DMS114 treated with DMSO at 0.1 percent for 48 hours (cell line): ENCODE results near the gene XBP1.
"Not testable (repeated sequence)": the region's sequence is repeated elsewhere in the genome, so short reads cannot be mapped to it uniquely, and the experiment has no call there.

Experiments
- DNase-seq: peaks from one replicate; lab custom pipeline; 2025; ENCODE audit not compliant: unreplicated experiment; lab: John Stamatoyannopoulos, UW

XBP1 gene

GRCh38 chr22:28793976-28794584 lies 6.3 kb downstream of the XBP1 start:
- no peak for DNase-seq

- DNase-seq = no peak
Observed at GRCh38 chr22:28792491-28793383, 7.6 kb downstream of the XBP1 start.

- DNase-seq = no peak
Observed at GRCh38 chr22:28791841-28792490, 8.4 kb downstream of the XBP1 start.

GRCh38 chr22:28791124-28791523 lies 9.2 kb downstream of the XBP1 start:
- no peak for DNase-seq

GRCh38 chr22:28788601-28789000 lies 11.8 kb downstream of the XBP1 start:
- DNase-seq = no peak

GRCh38 chr22:28783786-28784671 lies 16.3 kb downstream of the XBP1 start:
- no peak for DNase-seq

- DNase-seq = no peak
Observed at GRCh38 chr22:28780296-28780695, 20.1 kb downstream of the XBP1 start.

- DNase-seq = no peak
Observed at GRCh38 chr22:28779833-28780232, 20.5 kb downstream of the XBP1 start.

GRCh38 chr22:28774378-28774777 lies 26.0 kb downstream of the XBP1 start:
- DNase-seq = no peak

GRCh38 chr22:28773461-28773867 lies 26.9 kb downstream of the XBP1 start:
- no peak for DNase-seq

- peak; percentile 90 for DNase-seq
Observed at GRCh38 chr22:28772633-28773460, 27.5 kb downstream of the XBP1 start, which contains the start of gene CCDC117. TSS of gene CCDC117 (plus strand) at chr22:28772695. CDS start at chr22:28772850, 155 bp downstream.

GRCh38 chr22:28771195-28771791 lies 29.1 kb downstream of the XBP1 start:
- DNase-seq = no peak

- no peak for DNase-seq
Observed at GRCh38 chr22:28769394-28770085, 30.8 kb downstream of the XBP1 start.

- DNase-seq = no peak
Observed at GRCh38 chr22:28768701-28769393, 31.5 kb downstream of the XBP1 start.

- DNase-seq = no peak
Observed at GRCh38 chr22:28766628-28767027, 33.7 kb downstream of the XBP1 start.

- DNase-seq = not testable (repeated sequence)
Observed at GRCh38 chr22:28762000-28762399, 38.4 kb downstream of the XBP1 start.

- no peak for DNase-seq
Observed at GRCh38 chr22:28761449-28761755, 39.0 kb downstream of the XBP1 start.

GRCh38 chr22:28759861-28760560 lies 40.4 kb downstream of the XBP1 start:
- no peak for DNase-seq
